HG03060 (cell line): Measurements from ENCODE around the gene IL12B.
"Not testable (repeated sequence)": the region's sequence is repeated elsewhere in the genome, so short reads cannot be mapped to it uniquely, and the experiment has no call there.

Experiments
- ATAC-seq: cut with Tn5 transposase; IDR thresholded peaks from one replicate; pipeline ENCODE4 v1.9.1; 2021; ENCODE audit warnings: low read depth, moderate number of reproducible peaks; ENCODE audit not compliant: unreplicated experiment

The IL12B gene

DNA sequence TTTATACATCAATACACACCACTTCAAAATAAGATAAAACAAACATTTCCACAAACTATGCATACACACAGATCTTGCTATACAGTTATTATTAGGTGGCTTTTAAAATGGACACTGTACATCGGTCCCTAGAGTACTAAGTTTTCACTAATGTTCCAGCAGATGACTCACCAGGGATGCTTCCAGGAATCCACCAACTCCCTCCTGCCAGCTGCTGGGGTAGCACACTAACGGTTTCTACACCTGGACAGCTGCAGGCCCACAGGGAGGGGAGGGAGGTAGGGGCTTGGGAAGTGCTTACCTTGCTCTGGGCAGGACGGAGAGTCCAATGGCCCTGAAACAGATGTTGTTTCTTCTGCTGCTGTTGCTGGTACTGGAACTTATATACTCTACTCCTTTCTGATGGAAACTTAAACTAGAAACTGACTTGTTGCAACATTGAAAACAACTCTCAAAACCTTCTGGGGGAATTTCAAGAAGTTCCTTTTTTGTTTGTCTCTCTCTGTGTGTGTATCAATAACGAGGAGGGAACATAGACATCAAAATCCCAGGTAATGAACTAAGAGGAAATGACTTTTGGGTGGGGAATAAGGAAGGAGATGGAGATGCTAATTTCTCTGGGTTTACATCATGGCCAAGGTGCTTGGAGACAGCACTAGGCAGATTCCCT lies at the start of gene IL12B:
TSS of gene IL12B (minus strand) at position 357 of the 670 bp plus-strand sequence. CDS start 3,705 bp downstream, outside the sequence.
- ATAC-seq, result no peak

DNA sequence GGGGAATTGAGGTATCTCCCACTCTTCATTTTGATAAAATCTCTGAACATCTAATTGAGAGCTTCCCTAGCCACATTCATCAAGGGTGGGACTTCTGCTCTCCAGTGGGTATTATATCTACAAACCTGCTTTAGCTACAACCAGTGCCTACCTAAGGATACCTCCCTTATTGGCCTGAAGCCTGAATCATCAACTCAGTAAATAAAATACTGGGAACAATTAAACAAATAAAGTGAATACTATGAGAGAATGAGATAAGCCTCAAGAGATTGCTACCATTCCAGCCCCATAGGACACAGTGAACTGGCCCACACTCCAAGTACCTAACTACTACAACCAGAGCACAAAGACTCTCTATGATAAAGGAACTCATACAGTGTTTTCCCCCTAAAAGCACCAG lies 47.4 kb upstream of the IL12B start:
- no peak for ATAC-seq

DNA sequence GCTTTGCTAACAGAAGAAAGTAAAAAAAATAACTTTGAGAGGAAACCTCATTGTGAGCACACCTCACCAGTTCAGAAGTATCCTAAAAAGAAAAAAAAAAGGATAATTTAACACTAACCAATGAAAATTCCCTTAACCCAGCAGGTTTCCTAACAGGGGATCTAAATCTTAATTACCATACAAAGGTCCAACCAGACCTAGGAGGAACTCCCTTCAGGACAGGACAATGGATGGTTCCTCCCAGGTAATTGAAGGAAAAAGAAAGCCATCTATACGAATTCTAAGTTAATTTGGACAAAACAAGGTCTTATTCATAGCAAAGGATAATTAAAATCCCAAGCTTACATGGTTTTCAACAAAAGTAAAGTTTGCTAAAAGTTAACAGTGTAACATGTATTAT lies 37.6 kb upstream of the IL12B start:
- not testable (repeated sequence) for ATAC-seq

DNA sequence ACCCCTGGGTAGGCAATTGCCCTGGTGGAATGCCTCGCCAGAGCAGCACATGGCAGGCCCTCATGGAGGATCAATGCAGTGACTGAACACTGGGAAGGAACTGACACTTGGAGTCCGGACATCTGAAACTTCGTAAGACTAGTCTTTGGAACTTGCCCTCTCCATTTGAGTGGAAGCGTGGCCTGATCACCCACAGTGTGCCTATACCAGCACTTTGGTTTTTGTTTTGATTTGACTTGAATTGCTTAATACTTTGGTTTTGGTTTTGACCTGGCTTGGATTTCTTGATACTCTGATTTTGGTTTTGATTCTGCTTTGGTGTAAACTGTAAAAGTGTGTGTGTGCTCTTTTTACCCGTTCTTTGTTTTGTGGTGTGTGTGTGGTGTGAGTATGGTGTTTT lies 36.5 kb upstream of the IL12B start:
- ATAC-seq, result not testable (repeated sequence)

DNA sequence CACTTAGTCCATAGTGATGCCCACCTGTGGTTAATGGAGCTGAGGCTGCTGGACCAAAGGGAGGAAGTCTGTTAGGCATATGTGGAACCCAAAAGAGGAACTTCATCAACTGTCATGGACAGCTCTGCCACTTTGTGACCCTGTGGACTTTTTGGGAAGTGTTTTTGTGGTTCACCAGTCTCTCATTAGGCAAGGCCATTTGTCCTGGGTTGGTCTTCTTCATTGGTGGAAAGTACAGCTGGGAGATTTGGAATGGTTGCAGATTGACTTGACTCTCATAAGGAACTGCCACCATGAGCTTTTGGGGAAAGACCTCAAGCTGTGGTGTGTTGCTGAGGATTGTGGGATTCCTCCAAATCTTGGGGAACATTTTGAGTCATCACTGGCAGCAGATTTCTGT lies 31.9 kb upstream of the IL12B start:
- ATAC-seq, result no peak

DNA sequence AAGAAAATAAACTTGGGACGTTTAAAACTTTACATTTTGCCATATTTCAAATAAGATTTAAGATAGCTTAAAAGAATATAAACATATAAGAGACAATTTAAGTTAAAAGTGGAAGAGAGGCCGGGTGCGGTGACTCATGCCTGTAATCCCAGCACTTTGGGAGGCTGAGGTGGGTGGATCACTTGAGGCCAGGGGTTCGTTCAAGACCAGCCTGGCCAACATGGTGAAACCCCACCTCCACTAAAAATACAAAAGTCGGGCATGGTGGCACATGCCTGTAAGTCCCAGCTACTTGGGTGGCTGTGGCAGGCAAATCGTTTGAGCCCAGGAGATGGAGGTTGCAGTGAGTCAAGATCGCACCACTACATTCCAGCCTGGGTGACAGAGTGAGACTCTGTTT lies 29.6 kb upstream of the IL12B start:
- ATAC-seq, result not testable (repeated sequence)

DNA sequence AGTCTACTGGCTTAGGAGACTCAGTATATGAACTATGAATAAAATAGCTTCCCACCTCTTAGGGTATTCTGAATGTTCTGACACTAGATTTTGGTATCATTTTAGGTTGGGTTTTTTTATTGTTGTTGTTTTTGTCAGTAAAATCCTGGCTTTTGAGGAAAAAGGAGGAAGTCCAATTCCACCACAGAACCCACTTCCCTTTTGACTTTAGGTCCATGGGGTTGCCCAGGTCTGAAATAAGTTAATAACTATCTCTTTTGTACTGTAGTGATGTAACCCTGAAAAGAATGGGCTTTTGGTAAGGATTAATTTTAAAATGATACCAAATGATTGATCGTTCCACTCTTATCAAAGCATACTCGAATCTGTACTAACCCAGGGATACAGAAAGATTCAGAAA lies 29.1 kb upstream of the IL12B start:
- ATAC-seq, result no peak

DNA sequence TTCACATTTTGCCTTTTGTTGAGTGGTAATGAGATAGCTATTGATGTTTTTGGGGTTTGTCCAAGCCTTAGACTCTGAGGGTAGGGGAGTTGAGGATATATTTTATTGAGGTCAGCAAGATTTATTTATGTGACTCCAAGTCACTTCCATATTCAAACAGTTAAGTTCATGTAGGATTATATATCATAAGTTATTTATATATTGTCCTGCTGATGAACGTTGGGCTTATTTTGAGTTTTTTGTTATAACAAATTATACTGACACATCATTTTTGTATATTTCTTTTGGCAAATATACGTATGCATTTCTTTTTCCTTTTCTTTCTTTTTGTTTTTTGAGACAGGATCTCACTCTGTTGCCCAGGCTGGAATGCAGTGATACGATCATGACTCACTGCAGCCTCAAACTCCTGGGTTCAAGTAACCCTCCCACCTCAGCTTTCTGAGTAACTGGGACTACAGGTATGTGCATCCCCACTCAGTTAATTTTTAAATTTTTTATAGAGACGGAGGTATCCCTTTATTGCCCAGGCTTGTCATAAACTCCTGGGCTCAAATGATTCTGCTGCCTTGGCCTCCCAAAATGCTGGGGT lies 23.5 kb upstream of the IL12B start:
- no peak for ATAC-seq

DNA sequence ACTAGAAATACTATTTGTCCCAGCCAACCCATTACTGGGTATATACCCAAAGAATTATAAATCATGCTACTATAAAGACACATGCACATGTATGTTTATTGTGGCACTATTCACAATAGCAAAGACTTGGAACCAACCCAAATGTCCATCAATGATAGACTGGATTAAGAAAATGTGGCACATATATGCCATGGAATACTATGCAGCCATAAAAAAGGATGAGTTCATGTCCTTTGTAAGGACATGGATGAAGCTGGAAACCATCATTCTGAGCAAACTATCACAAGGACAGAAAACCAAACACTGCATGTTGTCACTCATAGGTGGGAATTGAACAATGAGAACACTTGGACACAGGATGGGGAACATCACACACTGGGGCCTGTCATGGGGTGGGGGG lies 20.4 kb upstream of the IL12B start:
- ATAC-seq, result not testable (repeated sequence)

DNA sequence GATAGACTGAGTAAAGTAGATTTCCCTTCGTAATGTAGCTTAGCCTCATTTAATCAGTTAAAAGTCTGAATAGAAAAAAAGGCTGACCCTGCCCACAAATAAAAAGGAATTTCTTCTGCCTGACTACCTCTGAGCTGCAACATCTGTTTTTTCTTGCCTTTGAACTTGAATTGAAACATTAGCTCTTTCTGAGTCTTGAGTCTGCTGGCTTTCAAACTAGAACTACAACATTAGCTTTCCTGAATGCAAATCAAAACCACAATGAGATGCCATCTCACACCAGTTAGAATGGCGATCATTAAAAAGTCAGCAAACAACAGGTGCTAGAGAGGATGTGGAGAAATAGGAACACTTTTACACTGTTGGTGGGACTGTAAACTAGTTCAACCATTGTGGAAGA lies 19.9 kb upstream of the IL12B start:
- not testable (repeated sequence) for ATAC-seq

DNA sequence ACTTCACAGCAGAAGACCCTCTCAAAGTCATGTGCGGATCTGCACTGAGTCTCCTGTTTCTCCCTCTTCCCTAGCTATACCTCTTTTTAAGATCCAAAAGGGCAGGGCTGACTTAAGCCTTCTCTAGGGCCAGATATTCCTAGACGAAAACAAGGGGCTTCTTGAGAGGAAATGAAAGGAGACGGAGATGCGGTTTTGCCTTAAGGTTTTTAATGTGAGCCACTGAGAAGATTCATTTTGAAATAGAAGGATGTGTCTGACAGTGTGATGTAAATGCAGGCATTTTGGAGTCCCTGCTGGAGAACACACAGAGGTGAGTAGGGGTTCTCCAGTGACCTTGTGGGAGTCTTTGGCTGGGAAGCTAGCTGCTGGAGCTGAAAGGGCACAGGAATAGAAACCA lies 15.6 kb upstream of the IL12B start:
- no peak for ATAC-seq

DNA sequence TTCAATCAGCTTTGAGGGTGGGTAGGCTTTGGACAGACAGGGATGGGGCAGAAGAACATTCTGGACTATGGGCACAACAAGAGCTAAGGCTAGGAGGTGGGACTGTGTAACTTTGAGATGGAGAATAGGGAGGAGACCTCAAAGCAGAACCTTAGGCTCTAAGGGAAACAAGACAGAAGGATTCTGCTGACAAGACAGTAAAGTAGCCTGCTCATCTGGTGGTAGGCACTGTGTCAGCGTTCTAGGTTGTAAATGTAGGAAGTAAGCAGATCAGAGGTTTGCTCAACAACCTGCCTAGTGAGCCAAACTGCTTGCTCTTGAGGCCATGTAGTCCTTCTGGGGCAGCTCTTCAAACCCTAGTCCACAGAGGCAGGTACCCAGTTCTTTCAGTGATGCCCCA lies 15.0 kb upstream of the IL12B start:
- no peak for ATAC-seq

DNA sequence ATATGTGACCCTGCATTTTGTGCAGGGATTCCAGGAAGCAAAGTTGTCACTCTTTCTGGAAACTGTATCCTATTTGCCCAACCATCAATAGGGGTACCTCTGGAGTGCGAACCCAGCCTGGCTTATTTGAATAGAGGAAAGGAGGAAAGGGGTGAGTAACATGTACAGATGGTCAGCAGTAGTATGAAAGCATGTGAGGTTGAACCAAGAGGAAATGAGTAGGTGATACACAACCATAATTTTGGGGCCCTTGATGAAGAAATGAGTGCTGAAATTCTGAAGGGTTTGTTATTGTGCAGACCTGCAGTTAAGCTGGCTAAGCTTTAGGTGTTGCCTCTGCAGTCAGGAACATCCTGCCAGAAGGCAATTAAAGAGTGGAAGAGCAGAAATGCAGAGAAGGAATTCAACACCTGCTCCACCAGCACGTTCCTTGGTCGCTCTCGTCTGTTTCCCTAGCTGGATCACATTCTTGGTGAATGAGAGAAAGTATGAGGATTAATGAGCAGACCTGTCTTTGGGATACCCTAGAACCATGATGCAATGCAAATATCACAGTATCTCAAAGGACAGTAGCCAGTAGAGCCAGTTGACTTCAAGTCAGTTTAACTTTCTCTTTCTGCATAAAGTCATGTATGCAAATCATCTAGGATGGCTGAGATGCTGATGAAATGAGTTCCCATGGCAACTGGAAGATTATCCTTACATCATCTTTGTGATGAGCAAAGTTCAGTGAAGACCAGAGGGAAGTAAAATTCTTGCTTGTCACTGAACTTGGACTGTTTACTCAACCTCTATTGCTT lies 13.2 kb upstream of the IL12B start:
- ATAC-seq, result no peak

DNA sequence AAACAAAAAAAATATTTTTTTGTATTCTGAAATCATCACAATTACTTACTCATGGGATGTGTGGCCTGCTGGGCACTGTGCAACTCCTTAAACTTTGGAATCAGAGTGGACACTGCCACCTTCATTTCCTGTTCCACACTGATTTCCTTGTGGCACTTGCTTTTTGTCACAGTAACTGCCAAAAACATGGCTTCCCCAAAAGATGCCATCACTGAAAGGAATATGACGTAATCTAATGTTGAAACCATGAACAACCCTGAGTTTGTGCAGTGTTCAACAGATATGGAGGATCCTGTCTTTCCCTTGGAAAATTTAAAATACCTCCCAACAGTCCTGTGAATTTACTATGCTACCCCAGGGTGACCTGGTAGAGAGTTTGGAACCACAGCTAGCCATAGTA lies 12.6 kb upstream of the IL12B start:
- ATAC-seq, result no peak

DNA sequence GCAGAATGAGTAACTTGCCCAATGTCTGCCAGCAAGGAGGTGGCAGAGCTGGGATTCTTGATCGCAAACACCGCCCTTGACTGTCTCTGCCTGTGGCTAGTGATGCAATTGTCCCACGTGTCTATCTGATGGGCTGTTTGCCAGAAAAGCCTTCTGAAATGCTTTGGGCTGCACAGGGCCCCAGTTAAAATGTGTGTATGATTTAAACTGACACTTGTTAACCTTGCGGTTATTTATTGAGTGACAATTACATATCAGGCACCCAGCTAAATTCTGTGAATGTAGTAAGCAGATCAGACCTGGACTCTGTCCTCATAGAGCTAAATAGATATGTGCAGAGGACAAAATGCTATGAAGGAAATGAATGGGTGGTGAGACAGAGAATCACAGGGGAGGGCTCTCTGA lies 11.6 kb upstream of the IL12B start:
- no peak for ATAC-seq

DNA sequence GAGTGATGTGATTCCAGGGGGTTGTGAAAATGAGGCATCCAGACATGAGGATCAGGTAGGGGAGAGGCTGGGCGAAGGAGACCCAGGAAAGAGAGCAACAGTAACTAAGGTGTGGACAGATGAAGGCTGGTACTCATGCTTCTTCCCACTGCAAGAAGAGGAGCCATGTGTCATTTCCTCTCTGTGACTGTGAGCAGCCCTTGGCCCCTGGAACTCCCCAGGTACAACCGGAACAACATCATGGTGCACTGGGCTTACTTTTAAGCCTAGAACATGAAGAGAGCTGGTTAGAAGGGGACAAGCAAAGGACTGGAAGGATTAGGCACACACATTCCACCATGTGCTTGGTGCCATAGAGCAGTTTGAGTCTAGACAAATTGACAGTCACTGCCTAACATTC lies 10.9 kb upstream of the IL12B start:
- ATAC-seq, result no peak

DNA sequence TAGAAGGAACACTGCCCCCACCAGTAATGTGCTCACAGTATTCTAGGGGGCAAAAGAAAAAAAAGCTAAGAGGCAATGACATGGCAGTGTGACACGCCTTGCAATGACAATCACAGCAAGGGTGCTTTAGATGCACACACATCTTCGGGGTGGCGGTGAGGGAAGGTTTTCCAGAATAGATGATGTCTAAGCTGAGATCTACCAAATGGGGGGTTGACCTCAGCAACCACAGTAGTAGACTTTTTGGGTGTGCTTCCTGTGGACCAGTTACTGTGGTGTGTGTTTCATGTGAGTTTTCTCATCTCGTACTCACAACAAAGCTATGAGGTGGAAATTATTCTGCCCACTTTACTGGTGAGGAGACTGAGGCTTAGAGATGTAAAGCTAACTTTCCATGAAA lies 10.2 kb upstream of the IL12B start:
- no peak for ATAC-seq

DNA sequence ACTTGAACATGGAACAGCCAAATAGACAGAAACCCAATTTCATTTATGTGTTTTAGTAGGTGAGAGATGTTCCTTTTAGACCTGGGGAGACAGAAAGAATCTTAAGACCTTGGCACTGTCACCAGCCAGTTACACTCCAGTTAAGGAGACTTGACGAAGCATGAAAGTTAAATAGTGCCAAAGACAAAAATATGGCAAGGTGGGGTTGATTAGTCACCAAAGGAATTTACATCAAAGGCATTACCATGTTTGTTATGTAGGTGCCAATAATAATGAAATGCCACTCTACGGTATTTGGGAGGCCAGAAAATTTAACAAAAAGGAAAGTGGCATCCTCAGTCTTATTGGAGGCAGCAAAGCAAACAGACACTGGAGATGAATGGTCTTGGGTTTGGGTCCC lies 9.2 kb upstream of the IL12B start:
- ATAC-seq, result no peak

DNA sequence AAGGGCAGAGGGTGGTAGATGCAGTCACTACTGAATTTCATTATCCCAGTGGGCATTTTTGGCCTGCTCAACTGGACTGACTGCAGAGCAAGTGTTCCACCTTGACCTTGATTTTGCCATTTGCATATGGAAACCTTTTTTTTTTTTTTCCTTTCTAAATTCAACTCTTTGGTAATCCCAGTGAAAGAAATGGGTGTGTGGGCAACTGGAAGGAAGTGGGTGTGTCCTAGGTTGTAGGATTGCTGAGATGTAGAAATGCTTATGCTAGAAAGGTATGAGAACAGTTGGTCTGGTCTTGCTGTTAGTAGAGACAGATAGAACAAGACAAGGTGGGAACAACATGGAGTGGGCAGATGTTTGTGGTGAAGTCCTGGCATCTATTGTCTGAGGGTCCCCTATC lies 7.8 kb upstream of the IL12B start:
- ATAC-seq, result no peak

DNA sequence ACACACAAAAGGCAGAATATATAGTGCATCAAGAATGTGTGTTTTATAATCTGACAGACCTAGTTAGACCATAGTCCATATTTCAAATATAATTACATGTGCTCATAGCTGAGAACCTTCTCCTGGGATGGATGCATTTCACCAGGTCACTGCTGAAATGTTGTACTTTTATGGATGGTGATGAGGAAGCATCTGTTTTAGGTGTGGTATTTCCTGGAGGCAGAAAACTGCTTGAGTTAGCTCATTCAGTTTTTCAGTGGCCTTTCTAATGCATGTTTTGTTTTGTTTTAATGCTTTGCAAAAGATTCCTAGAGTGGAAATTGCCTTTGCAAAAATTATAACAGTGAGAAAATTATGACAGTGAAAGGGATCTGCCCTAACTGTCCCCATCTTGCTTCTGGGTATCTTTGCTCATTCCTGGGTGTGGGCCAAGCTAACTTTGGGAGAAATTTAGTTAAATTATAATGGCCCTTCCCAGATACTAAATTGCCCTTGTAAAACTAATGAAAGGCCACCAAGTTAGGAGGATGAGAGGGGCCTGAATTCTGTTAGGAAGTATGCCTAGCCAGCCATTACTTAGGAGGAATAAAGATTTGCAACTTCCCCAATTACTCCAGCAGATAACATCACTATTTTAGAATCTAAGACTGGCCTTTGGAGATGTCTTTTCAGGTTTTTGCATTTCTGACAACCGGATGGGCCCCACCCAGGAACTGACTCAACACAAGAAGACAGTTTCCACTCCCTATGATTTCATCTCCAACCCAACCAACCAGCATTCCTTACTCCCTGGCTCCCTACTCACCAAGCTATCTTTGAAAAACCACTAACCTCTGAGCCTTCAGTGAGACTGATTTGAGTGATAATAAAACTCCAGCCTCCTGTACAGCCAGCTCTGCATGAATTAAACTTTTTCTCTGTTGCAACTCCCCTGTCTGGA lies 7.0 kb upstream of the IL12B start:
- no peak for ATAC-seq

DNA sequence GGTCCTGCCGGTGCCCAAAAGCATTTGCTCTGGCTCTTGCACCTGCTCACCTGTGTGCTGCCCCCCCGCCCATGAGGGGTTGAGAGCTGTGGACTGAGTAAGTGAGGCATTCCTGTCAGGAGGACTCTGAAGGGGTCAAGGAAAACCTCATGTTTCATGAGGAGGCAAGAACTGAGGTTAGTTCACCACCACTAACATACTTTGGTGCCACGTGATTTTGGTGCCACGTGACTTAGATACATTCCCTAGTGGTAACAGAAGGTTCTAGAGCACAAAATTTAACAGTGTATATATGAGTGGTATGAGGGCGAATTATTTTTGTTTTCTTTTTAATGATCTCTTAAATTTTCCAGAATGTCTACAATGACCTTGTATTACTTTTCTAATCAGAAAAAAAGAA lies 6.3 kb upstream of the IL12B start:
- no peak for ATAC-seq
